NCI-H1694 (cell line): ENCODE measurements around the gene TSR1.

ENCODE experiments used
- DNase-seq: peaks from one replicate; lab custom pipeline; 2025; lab: John Stamatoyannopoulos, UW

The TSR1 gene

DNA sequence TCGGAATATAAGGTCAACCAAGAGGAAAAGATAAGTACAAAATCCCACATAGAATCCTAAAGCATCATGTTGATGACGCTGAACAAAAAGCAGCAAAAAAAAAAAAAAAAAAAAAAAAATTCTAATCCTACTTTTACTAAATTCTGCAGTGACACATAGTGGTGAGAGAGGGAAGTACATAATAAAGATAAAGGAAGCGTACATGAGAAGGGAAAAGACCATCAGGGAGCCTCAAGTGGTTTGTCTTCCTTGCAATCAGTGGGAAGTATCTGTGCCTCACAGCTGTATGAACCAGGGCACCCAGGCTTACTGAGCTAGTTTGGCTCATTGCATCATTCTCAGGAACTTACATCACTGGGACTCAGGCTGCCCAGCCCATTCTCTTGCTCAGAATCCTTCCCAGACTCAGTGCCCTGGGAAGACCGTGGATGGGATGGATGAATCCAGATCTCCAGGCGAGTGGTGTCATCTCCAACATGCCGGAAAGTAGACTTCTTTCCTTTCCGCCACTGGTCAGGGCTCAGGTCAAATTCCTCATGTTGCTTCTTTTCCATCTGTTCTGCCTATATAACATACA is 53.9 kb downstream of the TSR1 start:
- DNase-seq: peak; percentile 66

DNA sequence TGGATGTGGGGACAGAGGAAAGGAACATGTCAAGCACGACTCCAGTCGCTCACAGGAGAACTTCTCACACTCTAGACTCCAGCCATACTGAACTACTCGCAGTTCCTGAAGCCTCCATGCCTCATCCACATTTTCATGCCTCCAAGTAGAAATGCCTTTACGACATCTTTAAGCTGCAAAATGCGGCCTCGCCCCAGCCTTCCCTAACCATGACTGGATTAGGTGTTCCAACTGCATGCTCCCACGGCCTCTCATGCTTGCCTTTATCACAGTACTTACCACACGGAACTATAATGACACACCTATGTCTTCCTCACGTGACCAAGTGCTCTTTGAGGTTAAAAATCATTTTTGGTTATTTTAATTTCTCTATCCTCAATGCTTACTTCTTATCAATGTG is 56.5 kb downstream of the TSR1 start:
- DNase-seq: no peak

DNA sequence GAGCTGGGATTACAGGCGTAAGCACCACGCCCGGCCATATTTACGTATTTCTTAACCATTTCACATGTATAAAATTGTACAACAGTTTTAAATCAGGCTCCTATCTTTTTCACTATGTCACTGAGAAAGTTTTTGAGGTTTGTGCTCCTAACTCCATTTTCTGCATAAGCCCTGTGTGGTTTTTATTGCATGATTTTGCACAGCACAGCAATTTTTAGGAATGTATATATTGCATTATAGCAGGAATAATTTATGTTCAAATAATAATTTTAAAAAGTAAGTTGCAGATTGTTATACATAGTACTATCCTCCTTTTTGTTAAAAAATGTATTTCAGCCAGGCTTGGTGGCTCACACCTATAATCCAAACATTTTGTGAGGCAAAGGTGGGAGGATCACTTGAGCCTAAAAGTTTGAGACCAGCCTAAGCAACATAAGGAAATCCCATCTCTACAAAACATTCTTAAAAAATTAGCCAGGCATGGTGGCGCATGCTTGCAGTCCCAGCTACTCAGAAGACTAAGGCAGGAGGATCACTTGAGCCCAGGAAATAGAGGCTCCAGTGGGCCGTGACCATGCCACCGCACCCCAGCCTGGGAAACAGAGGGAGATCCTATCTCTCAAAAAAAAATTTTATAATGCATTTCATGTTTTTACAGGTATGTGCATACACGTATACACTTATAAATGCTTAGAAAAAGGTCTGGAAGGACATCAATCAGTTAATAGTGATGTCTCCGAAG is 58.7 kb downstream of the TSR1 start:
- no peak for DNase-seq

DNA sequence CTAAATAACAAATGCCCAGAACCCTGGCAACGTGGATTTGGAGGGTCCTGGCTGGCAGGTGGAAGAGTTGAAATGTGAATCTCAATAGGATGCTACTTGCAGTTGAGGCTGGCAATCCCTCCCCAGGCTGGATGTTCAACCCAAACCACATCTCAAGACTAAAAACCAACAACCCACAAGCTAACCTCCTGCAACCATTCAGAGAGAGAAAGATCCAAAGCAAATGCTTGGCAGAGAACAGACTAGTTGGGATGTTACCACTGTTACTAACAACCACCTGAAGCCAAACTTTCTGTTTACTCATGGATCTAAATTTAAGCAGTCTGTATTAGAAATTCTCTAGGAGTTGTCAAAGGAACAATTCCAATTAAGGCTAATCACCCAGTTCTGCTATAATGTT is 60.5 kb downstream of the TSR1 start:
- no peak for DNase-seq

- DNase-seq: no peak
Measured at GRCh38 chr17:2274414-2274813, 61.8 kb downstream of the TSR1 start.
